Neural crest cell (in vitro differentiated cells): ENCODE data around the gene IL1RL2. TPM values are rescaled to one million over a fixed set of nuclear protein-coding genes. Genes with fewer than 3 reads are reported as not detected.

Experiments
- total RNA-seq: library from RNA; stranded (reverse); gene quantifications from 2 replicates; pipeline ENCODE4 v1.2.1, GENCODE V29; 2021

The IL1RL2 gene
- total RNA-seq, 1 donor from 2014 or later = not detected

Other genes starting within 250 kb of the IL1RL2 start
- not detected in 2 replicates for gene IL1R2, start 195.1 kb upstream of the IL1RL2 start, total RNA-seq
- gene IL1R1, start 44.3 kb upstream of the IL1RL2 start, total RNA-seq = 0.14 TPM in 1 of 2 replicates, not detected in the other
- gene IL1RL1, start 124.5 kb downstream of the IL1RL2 start, total RNA-seq = not detected in 2 replicates
- not detected in 2 replicates for gene IL18R1, start 168.8 kb downstream of the IL1RL2 start, total RNA-seq
- gene IL18RAP, start 236.1 kb downstream of the IL1RL2 start, total RNA-seq = not detected in 2 replicates